ENCODE measurements around the gene GRIN2B. TPM values are rescaled to one million over a fixed set of nuclear protein-coding genes. Genes with fewer than 3 reads are reported as not detected.

The GRIN2B gene
- 0.07 and 0.12 TPM in 2 replicates for total RNA-seq (2014; rRNA removed; shearing (Covaris generic))

- in situ Hi-C loops (cut with HindIII; ENCODE audit: low sequenced_read_pairs), result no loop called here
- no peak for DNase-seq (ENCODE audit: low spot score)
Measured at GRCh38 chr12:13981296-13981962, at the start of gene GRIN2B. TSS of gene GRIN2B (minus strand) at chr12:13981602. CDS start at chr12:13866208, 115,394 bp downstream.

- DNase-seq (ENCODE audit: low spot score), result no peak
- in situ Hi-C loops (cut with HindIII; ENCODE audit: low sequenced_read_pairs), result no loop called here
Measured at GRCh38 chr12:14026537-14026936, 45.1 kb upstream of the GRIN2B start.

GRCh38 chr12:14024591-14024990 lies 43.2 kb upstream of the GRIN2B start:
- no peak for DNase-seq (ENCODE audit: low spot score)
- in situ Hi-C loops (cut with HindIII; ENCODE audit: low sequenced_read_pairs), result no loop called here

GRCh38 chr12:14018080-14018479 lies 36.7 kb upstream of the GRIN2B start:
- in situ Hi-C loops (cut with HindIII; ENCODE audit: low sequenced_read_pairs), result no loop called here
- no peak for DNase-seq (ENCODE audit: low spot score)

GRCh38 chr12:14010989-14011388 lies 29.6 kb upstream of the GRIN2B start:
- DNase-seq (ENCODE audit: low spot score), result no peak
- in situ Hi-C loops (cut with HindIII; ENCODE audit: low sequenced_read_pairs), result no loop called here

- in situ Hi-C loops (cut with HindIII; ENCODE audit: low sequenced_read_pairs), result no loop called here
- no peak for DNase-seq (ENCODE audit: low spot score)
Measured at GRCh38 chr12:14007639-14008038, 26.2 kb upstream of the GRIN2B start.

GRCh38 chr12:13992585-13992984 lies 11.2 kb upstream of the GRIN2B start:
- in situ Hi-C loops (cut with HindIII; ENCODE audit: low sequenced_read_pairs), result no loop called here
- DNase-seq (ENCODE audit: low spot score), result no peak

- in situ Hi-C loops (cut with HindIII; ENCODE audit: low sequenced_read_pairs), result no loop called here
Measured at GRCh38 chr12:13992106-13992505, 10.7 kb upstream of the GRIN2B start.

GRCh38 chr12:13986031-13986430 lies 4.6 kb upstream of the GRIN2B start:
- in situ Hi-C loops (cut with HindIII; ENCODE audit: low sequenced_read_pairs), result no loop called here
- DNase-seq (ENCODE audit: low spot score), result no peak

More at GRCh38 chr12:13992106-13992505, 10.7 kb upstream of the GRIN2B start:
- no peak for DNase-seq (ENCODE audit: low spot score)

- in situ Hi-C loops (cut with HindIII; ENCODE audit: low sequenced_read_pairs), result no loop called here
- no peak for DNase-seq (ENCODE audit: low spot score)
Measured at GRCh38 chr12:13981990-13982389, 588 bp upstream of the GRIN2B start.

- DNase-seq (ENCODE audit: low spot score), result no peak
- in situ Hi-C loops (cut with HindIII; ENCODE audit: low sequenced_read_pairs), result no loop called here
Measured at GRCh38 chr12:13980538-13981295, 685 bp downstream of the GRIN2B start.

- DNase-seq (ENCODE audit: low spot score), result no peak
- in situ Hi-C loops (cut with HindIII; ENCODE audit: low sequenced_read_pairs), result no loop called here
Measured at GRCh38 chr12:13979772-13980378, 1.5 kb downstream of the GRIN2B start.

GRCh38 chr12:13978876-13979275 lies 2.5 kb downstream of the GRIN2B start:
- no peak for DNase-seq (ENCODE audit: low spot score)
- in situ Hi-C loops (cut with HindIII; ENCODE audit: low sequenced_read_pairs), result no loop called here

GRCh38 chr12:13976880-13977279 lies 4.5 kb downstream of the GRIN2B start:
- in situ Hi-C loops (cut with HindIII; ENCODE audit: low sequenced_read_pairs), result no loop called here
- DNase-seq (ENCODE audit: low spot score), result no peak

- in situ Hi-C loops (cut with HindIII; ENCODE audit: low sequenced_read_pairs), result no loop called here
Measured at GRCh38 chr12:13976028-13976584, 5.3 kb downstream of the GRIN2B start.

GRCh38 chr12:13973996-13974395 lies 7.4 kb downstream of the GRIN2B start:
- DNase-seq (ENCODE audit: low spot score), result no peak
- in situ Hi-C loops (cut with HindIII; ENCODE audit: low sequenced_read_pairs), result no loop called here

More at GRCh38 chr12:13976028-13976584, 5.3 kb downstream of the GRIN2B start:
- no peak for DNase-seq (ENCODE audit: low spot score)

GRCh38 chr12:13970803-13971202 lies 10.6 kb downstream of the GRIN2B start:
- no peak for DNase-seq (ENCODE audit: low spot score)
- in situ Hi-C loops (cut with HindIII; ENCODE audit: low sequenced_read_pairs), result no loop called here

- DNase-seq (ENCODE audit: low spot score), result no peak
- in situ Hi-C loops (cut with HindIII; ENCODE audit: low sequenced_read_pairs), result no loop called here
Measured at GRCh38 chr12:13968281-13968680, 13.1 kb downstream of the GRIN2B start.

- no peak for DNase-seq (ENCODE audit: low spot score)
- in situ Hi-C loops (cut with HindIII; ENCODE audit: low sequenced_read_pairs), result no loop called here
Measured at GRCh38 chr12:13964666-13965065, 16.7 kb downstream of the GRIN2B start.

GRCh38 chr12:13962699-13963098 lies 18.7 kb downstream of the GRIN2B start:
- no peak for DNase-seq (ENCODE audit: low spot score)
- in situ Hi-C loops (cut with HindIII; ENCODE audit: low sequenced_read_pairs), result no loop called here

All from G401 (cell line).